NK-92 (cell line): ENCODE data around the gene HSD3B7.
"Not testable (repeated sequence)": the region's sequence is repeated elsewhere in the genome, so short reads cannot be mapped to it uniquely, and the experiment has no call there.

Experiments used
- DNase-seq: peaks from one replicate; lab custom pipeline; 2025; ENCODE audit not compliant: unreplicated experiment; lab: John Stamatoyannopoulos, UW

The HSD3B7 gene

GRCh38 chr16:30984669-30985400, at the start of gene HSD3B7:
HSD3B7 (plus strand) TSS chr16:30985207; CDS start chr16:30985659, 452 bp downstream.
- no peak for DNase-seq

GRCh38 chr16:30937692-30938091, 47.3 kb upstream of the HSD3B7 start:
- DNase-seq, result no peak

GRCh38 chr16:30939571-30939970, 45.4 kb upstream of the HSD3B7 start:
- not testable (repeated sequence) for DNase-seq

- no peak for DNase-seq
Measured at GRCh38 chr16:30941600-30942425, 43.2 kb upstream of the HSD3B7 start.

GRCh38 chr16:30942426-30942806, 42.6 kb upstream of the HSD3B7 start:
- DNase-seq, result no peak

GRCh38 chr16:30944352-30944751, 40.7 kb upstream of the HSD3B7 start:
- DNase-seq, result no peak

GRCh38 chr16:30946671-30947540, 38.1 kb upstream of the HSD3B7 start:
- DNase-seq, result no peak

GRCh38 chr16:30947541-30947858, 37.5 kb upstream of the HSD3B7 start:
- DNase-seq, result no peak

- DNase-seq, result no peak
Measured at GRCh38 chr16:30947859-30948666, 36.9 kb upstream of the HSD3B7 start.

- no peak for DNase-seq
Measured at GRCh38 chr16:30948667-30949649, 36.0 kb upstream of the HSD3B7 start, which contains the start of gene ORAI3. ORAI3 (plus strand) TSS chr16:30949068; CDS start chr16:30949290, 222 bp downstream.

GRCh38 chr16:30949650-30950515, 35.1 kb upstream of the HSD3B7 start:
- no peak for DNase-seq

- no peak for DNase-seq
Measured at GRCh38 chr16:30950516-30951065, 34.4 kb upstream of the HSD3B7 start.

GRCh38 chr16:30951193-30951592, 33.8 kb upstream of the HSD3B7 start:
- no peak for DNase-seq

GRCh38 chr16:30951750-30952149, 33.3 kb upstream of the HSD3B7 start:
- DNase-seq, result no peak

- DNase-seq, result no peak
Measured at GRCh38 chr16:30953111-30953510, 31.9 kb upstream of the HSD3B7 start.

GRCh38 chr16:30953511-30954124, 31.4 kb upstream of the HSD3B7 start:
- no peak for DNase-seq

- DNase-seq, result no peak
Measured at GRCh38 chr16:30954993-30955392, 30.0 kb upstream of the HSD3B7 start.
